Mesendoderm (in vitro differentiated cells): Measurements from ENCODE around the gene MAP4K2.
"Not testable (repeated sequence)": the region's sequence is repeated elsewhere in the genome, so short reads cannot be mapped to it uniquely, and the experiment has no call there.

ENCODE experiments used
- DNase-seq: peaks from one replicate; pipeline ENCODE4 v3.0.0; 2013
- H2AK5ac ChIP-seq: 2 replicates; pipeline ENCODE4 v1.6.1; 2013; ENCODE audit warnings: low read length, inconsistent platforms
- H2BK120ac ChIP-seq: 2 replicates; pipeline ENCODE4 v1.6.1; 2013; ENCODE audit warnings: low read depth, mild to moderate bottlenecking, low read length, moderate library complexity, mixed read lengths
- H2BK15ac ChIP-seq: replicated peaks from 2 replicates; pipeline ENCODE4 v1.6.1; 2013; ENCODE audit warnings: low read depth, mild to moderate bottlenecking, moderate library complexity
- H2BK5ac ChIP-seq: 2 replicates; pipeline ENCODE4 v1.6.1; 2013; ENCODE audit warnings: low read length, inconsistent platforms
- H3K18ac ChIP-seq: 2 replicates; pipeline ENCODE4 v1.6.1; 2013; ENCODE audit warnings: mild to moderate bottlenecking, low read length, mixed read lengths
- H3K23ac ChIP-seq: one replicate; pipeline ENCODE4 v1.6.1; 2013; ENCODE audit warnings: low read length
- H3K27ac ChIP-seq: 2 replicates; pipeline ENCODE4 v1.5.1; 2013; ENCODE audit warnings: low read depth, mild to moderate bottlenecking, inconsistent platforms, low read length, moderate library complexity
- H3K27me3 ChIP-seq: 2 replicates; pipeline ENCODE4 v1.6.1; 2013; ENCODE audit warnings: low read length, control low read depth, mild to moderate bottlenecking, inconsistent platforms; ENCODE audit not compliant: insufficient read depth, poor library complexity
- H3K36me3 ChIP-seq: 2 replicates; pipeline ENCODE4 v1.6.1; 2013; ENCODE audit warnings: low read length, inconsistent platforms; ENCODE audit not compliant: control insufficient read depth, insufficient read depth
- H3K4ac ChIP-seq: one replicate; pipeline ENCODE4 v1.6.1; 2013; ENCODE audit warnings: low read depth, mild to moderate bottlenecking, low read length, moderate library complexity
- H3K4me1 ChIP-seq: 2 replicates; pipeline ENCODE4 v1.6.1; 2013; ENCODE audit warnings: low read depth, low read length, inconsistent platforms; ENCODE audit not compliant: control insufficient read depth
- H3K4me2 ChIP-seq: 2 replicates; pipeline ENCODE4 v1.6.1; 2013; ENCODE audit warnings: low read length
- H3K4me3 ChIP-seq: 2 replicates; pipeline ENCODE4 v1.5.1; 2013; ENCODE audit warnings: mild to moderate bottlenecking, low read length
- H3K56ac ChIP-seq: one replicate; pipeline ENCODE4 v1.6.1; 2013; ENCODE audit warnings: low read length
- H3K79me1 ChIP-seq: 2 replicates; pipeline ENCODE4 v1.6.1; 2013; ENCODE audit warnings: low read length, inconsistent platforms
- H3K79me2 ChIP-seq: 2 replicates; pipeline ENCODE4 v1.6.1; 2013; ENCODE audit warnings: mild to moderate bottlenecking, low read length; ENCODE audit not compliant: control insufficient read depth, insufficient read depth
- H3K9ac ChIP-seq: 2 replicates; pipeline ENCODE4 v1.6.1; 2013; ENCODE audit warnings: low read length, inconsistent platforms
- H4K5ac ChIP-seq: one replicate; pipeline ENCODE4 v1.6.1; 2013; ENCODE audit warnings: low read length
- H4K8ac ChIP-seq: one replicate; pipeline ENCODE4 v1.6.1; 2013; ENCODE audit warnings: low read depth, mild to moderate bottlenecking, control low read depth, low read length, moderate library complexity
- WGBS: extraction: QIAGEN DNeasy Blood & Tissue Kit; methylation state at CpG from one replicate; pipeline ENCODE4 v1.1.7; 2013; ENCODE audit warnings: low lambda C conversion rate, missing lambda C conversion rate; ENCODE audit not compliant: insufficient coverage; ENCODE audit errors: extremely low coverage; 5-methylcytosine and 5-hydroxymethylcytosine counted together

The MAP4K2 gene

DNA sequence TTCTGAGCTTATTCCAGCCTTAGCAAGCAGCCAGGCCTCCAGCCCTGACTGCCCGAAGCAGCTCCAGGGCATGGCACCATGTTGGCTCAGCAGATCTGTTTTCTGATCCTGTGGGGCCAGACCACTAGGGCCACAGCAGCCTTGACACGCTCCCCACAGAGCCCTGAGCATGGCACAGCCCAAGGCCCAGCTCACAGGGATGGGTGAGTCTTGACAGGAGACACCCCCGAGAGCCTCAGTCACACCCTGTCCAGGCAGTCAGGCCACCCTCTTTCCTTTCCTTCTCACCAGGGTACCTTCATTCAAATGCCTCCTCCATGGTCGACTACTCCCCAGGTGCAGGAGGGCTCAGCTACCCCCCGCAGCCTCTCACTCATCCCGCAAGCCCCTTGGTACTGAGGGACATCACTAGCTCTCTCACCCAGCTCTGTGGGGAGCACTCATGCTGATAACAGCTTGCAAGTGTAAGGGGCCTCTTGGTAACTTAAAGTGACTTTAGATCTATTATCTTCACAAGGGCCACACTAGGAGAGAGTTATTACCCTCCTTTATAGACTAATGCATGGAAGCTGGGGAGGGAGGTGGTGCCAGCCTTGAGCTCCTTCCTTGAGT, 45.3 kb upstream of the MAP4K2 start:
- Histone ChIP-seq H3K56ac (peak overlapping the region; percentile 25), H3K23ac (no peak overlapping the region), H4K5ac (no peak overlapping the region), H3K36me3 (no peaks in the 10 kb centered on the region), H4K8ac (no peak overlapping the region), H2BK15ac (no peak overlapping the region), H3K4me2 (no peak overlapping the region), H3K27me3 (no peaks in the 10 kb centered on the region), H2AK5ac (no peak overlapping the region), H3K4me1 (peaks cover 4% of the 10 kb centered on the region), H3K4me3 (no peak overlapping the region), H3K18ac (no peak overlapping the region), H2BK120ac (no peak overlapping the region), H3K79me1 (peaks cover 4% of the 10 kb centered on the region), H3K27ac (no peak overlapping the region), H2BK5ac (no peak overlapping the region), H3K4ac (no peak overlapping the region), H3K9ac (no peak overlapping the region), H3K79me2 (no peaks in the 10 kb centered on the region)
- DNase-seq = no peak
- no CpG with 5 or more reads among the region's 6 CpGs for WGBS

DNA sequence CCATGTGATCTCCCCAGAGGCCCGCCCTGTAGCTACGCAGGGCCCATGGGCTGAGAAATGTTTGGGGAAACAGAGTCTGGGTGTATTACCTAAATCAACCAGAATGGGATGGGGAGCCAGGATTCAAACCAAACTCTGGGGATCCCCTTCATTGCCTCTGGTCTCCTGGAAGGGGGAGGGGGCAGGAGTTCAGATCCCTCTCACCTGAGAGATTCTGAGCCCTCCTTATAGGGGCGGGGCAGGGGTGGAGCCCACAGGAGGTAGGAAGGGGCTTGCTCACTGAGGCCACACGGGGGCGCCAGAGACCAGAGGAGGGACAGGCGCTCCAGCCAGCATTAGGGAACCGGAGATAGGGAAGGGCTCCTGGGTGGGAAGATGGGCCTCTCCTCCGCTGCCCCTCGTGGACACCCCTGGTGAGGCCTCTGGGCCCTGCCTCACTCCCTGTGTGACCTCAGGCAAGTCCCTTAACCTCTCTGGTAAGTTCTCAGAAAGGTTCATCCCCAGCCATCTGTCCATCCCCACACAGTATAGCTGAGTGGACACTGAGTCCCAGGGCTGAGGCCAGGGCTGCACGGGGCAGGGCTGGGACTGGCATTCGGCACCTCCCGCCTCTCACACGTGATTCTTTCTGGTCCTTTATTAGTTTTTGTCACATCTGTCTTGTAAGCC, 44.1 kb upstream of the MAP4K2 start:
- no peaks in the 10 kb centered on the region for H3K36me3 ChIP-seq
- no peak overlapping the region for H3K4ac ChIP-seq
- no CpG with 5 or more reads among the region's 13 CpGs for WGBS
- H3K4me2 ChIP-seq = no peak overlapping the region
- H3K18ac ChIP-seq = no peak overlapping the region
- peak; percentile 97 for DNase-seq
- H3K4me3 ChIP-seq = no peak overlapping the region
- H4K8ac ChIP-seq = no peak overlapping the region
- H3K9ac ChIP-seq = no peak overlapping the region
- no peaks in the 10 kb centered on the region for H3K27me3 ChIP-seq
- no peak overlapping the region for H3K56ac ChIP-seq
- no peaks in the 10 kb centered on the region for H3K79me2 ChIP-seq
- H2BK15ac ChIP-seq = no peak overlapping the region
- peaks cover 11% of the 10 kb centered on the region for H3K4me1 ChIP-seq
- H2BK120ac ChIP-seq = no peak overlapping the region
- H3K23ac ChIP-seq = no peak overlapping the region
- H2BK5ac ChIP-seq = no peak overlapping the region
- peaks cover 4% of the 10 kb centered on the region for H3K79me1 ChIP-seq
- H4K5ac ChIP-seq = no peak overlapping the region
- H3K27ac ChIP-seq = no peak overlapping the region
- H2AK5ac ChIP-seq = no peak overlapping the region

DNA sequence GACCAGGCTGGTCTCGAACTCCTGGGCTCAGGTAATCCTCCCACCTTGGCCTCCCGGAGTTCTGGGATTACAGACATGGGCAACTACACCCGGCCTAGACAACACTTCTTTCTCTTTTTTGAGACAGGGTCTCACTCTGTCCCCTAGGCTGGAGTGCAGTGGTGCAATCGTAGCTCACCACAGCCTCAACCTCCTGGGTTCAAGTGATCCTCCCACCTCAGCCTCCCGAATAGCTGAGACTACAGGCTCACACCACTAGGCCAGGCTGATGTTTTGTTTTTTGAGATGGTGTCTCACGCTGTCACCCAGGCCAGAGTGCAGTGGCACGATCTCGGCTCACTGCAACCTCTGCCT, 42.7 kb upstream of the MAP4K2 start:
- not testable (repeated sequence) for H3K4me2 ChIP-seq, H4K8ac ChIP-seq, H3K9ac ChIP-seq, H3K4ac ChIP-seq, H3K56ac ChIP-seq, H3K4me3 ChIP-seq, H2BK120ac ChIP-seq, H2BK5ac ChIP-seq, H2AK5ac ChIP-seq, H3K79me1 ChIP-seq, H3K27me3 ChIP-seq, H3K23ac ChIP-seq, DNase-seq, H3K79me2 ChIP-seq, H2BK15ac ChIP-seq, H3K36me3 ChIP-seq, H3K18ac ChIP-seq, H3K27ac ChIP-seq, H4K5ac ChIP-seq
- WGBS = no CpG with 5 or more reads among the region's 8 CpGs
- H3K4me1 ChIP-seq = peaks cover 11% of the 10 kb centered on the region

DNA sequence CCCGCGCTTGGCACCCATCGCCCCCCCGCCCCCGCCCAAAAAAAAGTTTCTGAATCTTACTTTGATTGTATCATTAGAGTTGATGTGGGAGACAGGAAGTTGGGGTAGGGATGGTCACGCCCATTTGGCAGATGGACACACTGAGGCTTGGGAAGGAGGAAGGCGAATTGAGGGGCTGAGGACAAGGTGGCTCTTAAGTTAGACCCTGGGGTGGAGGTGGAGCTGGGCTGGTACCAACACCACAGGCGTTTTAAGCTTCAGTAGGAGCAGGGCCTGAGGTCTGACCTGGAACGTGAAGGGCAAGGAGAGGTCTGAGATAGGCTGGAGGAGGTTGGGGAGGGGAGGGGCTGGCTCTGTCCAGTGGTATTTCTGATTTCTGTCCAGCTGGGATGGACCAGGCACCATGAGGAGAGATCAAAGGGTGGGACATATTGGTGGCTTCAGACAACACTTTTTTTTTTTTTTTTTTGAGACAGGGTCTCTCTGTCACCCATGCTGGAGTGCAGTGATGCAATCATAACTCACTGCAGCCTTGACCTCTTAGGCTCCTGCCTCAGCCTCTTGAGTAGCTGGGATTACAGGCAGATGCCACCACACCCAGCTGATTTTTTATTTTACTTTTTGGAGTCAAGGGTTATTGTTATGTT, 42.2 kb upstream of the MAP4K2 start:
- H4K8ac ChIP-seq = no peak overlapping the region
- DNase-seq = no peak
- H2BK15ac ChIP-seq = no peak overlapping the region
- H3K23ac ChIP-seq = no peak overlapping the region
- no CpG with 5 or more reads among the region's 9 CpGs for WGBS
- H3K18ac ChIP-seq = no peak overlapping the region
- H3K4ac ChIP-seq = no peak overlapping the region
- H3K79me2 ChIP-seq = no peaks in the 10 kb centered on the region
- H3K4me3 ChIP-seq = no peak overlapping the region
- H2BK120ac ChIP-seq = no peak overlapping the region
- H3K4me1 ChIP-seq = peaks cover 11% of the 10 kb centered on the region
- peak overlapping the region; percentile 80 for H3K9ac ChIP-seq
- H3K27me3 ChIP-seq = no peaks in the 10 kb centered on the region
- H3K79me1 ChIP-seq = peaks cover 4% of the 10 kb centered on the region
- H3K27ac ChIP-seq = no peak overlapping the region
- peak overlapping the region; percentile 92 for H3K56ac ChIP-seq
- no peak overlapping the region for H4K5ac ChIP-seq
- no peak overlapping the region for H2BK5ac ChIP-seq
- H3K4me2 ChIP-seq = peak overlapping the region; percentile 18
- peak overlapping the region; percentile 86 for H2AK5ac ChIP-seq
- no peaks in the 10 kb centered on the region for H3K36me3 ChIP-seq

DNA sequence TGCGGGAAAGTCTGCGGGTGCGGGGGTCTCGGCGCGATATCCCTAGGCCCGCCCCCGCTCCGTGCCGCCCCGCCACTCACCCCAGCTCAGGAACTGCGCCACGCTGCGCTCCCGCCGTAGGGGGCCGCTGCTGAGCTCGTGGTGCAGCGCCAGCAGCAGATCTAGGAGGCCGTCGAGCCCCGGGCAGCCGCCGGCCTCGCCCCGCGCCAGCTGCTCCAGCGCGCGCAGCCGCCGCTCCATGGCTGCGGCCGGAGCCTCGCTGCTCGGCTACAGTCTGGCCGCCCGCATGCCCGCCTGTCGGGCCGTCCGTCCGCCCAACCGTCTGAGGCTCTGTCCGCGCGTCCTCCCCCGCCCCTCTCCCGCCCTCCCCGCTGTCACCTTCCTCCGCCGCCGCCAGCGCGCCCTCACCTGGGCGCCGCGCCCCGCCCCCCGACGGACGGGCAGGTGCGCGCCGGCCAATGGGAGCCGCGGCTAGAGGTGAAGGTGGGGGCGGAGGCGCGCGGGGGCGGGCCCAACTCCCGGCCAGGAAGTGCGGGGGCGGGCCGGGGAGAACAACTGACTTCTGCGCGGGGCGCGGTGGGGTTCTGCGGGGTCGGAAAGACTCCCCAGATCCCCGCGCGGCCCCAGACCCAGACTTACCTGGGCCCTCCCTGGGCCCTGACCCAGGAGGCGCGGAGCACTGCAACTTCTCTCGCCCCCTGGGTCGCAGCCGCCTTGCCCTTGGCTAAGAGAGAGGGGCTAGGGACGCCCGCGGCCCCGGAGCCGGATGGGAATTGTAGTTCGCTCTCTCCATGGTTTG, 41.5 kb upstream of the MAP4K2 start, which contains the start of gene CDC42BPG:
TSS of gene CDC42BPG (minus strand) at position 324 of the 799 bp plus-strand sequence. CDS start at position 240, 84 bp downstream.
- Histone ChIP-seq H4K8ac (no peak within 1 kb of the TSS), H3K27me3 (no peaks in the 10 kb centered on the region), H3K27ac (peak within 1 kb of the TSS; percentile 28), H2BK15ac (no peak within 1 kb of the TSS), H3K18ac (peak within 1 kb of the TSS; percentile 96), H3K79me2 (no peaks in the 10 kb centered on the region), H3K9ac (peak within 1 kb of the TSS; percentile 80), H4K5ac (no peak within 1 kb of the TSS), H2AK5ac (peak within 1 kb of the TSS; percentile 86), H3K4me1 (peaks cover 11% of the 10 kb centered on the region), H3K36me3 (no peaks in the 10 kb centered on the region), H3K23ac (peak within 1 kb of the TSS; percentile 66), H3K4me2 (peak within 1 kb of the TSS; percentile 94), H3K4me3 (peak within 1 kb of the TSS; percentile 58), H2BK120ac (no peak within 1 kb of the TSS), H3K4ac (no peak within 1 kb of the TSS), H3K56ac (peak within 1 kb of the TSS; percentile 92), H2BK5ac (no peak within 1 kb of the TSS), H3K79me1 (peaks cover 4% of the 10 kb centered on the region)
- DNase-seq = peak; percentile 91
- no CpG with 5 or more reads among the region's 96 CpGs for WGBS
